Measurements from ENCODE around the gene RNF13.
"Not testable (repeated sequence)": the region's sequence is repeated elsewhere in the genome, so short reads cannot be mapped to it uniquely, and the experiment has no call there.

RNF13 gene

GRCh38 chr3:149831321-149831720 lies 18.3 kb downstream of the RNF13 start:
- H3K27ac ChIP-seq (replicated peaks): no peak overlapping the region
- H3K27me3 ChIP-seq (ENCODE audit: insufficient read depth, poor library complexity, severe bottlenecking): no peaks in the 10 kb centered on the region
- DNase-seq (ENCODE audit: low read depth in 1 of 2, low spot score in 1 of 2): no peak
- TF ChIP-seq CTCF (IDR thresholded peaks at IDR 0.05; ENCODE audit: insufficient read depth, low read length) (no peak), REST (IDR thresholded peaks at IDR 0.05; ENCODE audit: insufficient replicate concordance, low read depth) (no peak), GABPA (IDR thresholded peaks at IDR 0.05; ENCODE audit: low read depth) (no peak), SPI1 (IDR thresholded peaks at IDR 0.05; ENCODE audit: borderline replicate concordance, low read depth) (no peak), POLR2AphosphoS5 (IDR thresholded peaks at IDR 0.05; ENCODE audit: low read depth) (no peak)
- H3K4me3 ChIP-seq (replicated peaks; ENCODE audit: insufficient read depth, low read length): no peak overlapping the region

- H3K4me3 ChIP-seq (replicated peaks; ENCODE audit: insufficient read depth, low read length): no peak overlapping the region
- H3K27me3 ChIP-seq (ENCODE audit: insufficient read depth, poor library complexity, severe bottlenecking): no peaks in the 10 kb centered on the region
- H3K27ac ChIP-seq (replicated peaks): no peak overlapping the region
- TF ChIP-seq CTCF (IDR thresholded peaks at IDR 0.05; ENCODE audit: insufficient read depth, low read length) (no peak), REST (IDR thresholded peaks at IDR 0.05; ENCODE audit: insufficient replicate concordance, low read depth) (no peak), POLR2AphosphoS5 (IDR thresholded peaks at IDR 0.05; ENCODE audit: low read depth) (no peak), SPI1 (IDR thresholded peaks at IDR 0.05; ENCODE audit: borderline replicate concordance, low read depth) (no peak), GABPA (IDR thresholded peaks at IDR 0.05; ENCODE audit: low read depth) (no peak)
- DNase-seq (ENCODE audit: low read depth in 1 of 2, low spot score in 1 of 2): no peak
These were observed 19.1 kb downstream of the RNF13 start for GRCh38 chr3:149832086-149832485.

DNA sequence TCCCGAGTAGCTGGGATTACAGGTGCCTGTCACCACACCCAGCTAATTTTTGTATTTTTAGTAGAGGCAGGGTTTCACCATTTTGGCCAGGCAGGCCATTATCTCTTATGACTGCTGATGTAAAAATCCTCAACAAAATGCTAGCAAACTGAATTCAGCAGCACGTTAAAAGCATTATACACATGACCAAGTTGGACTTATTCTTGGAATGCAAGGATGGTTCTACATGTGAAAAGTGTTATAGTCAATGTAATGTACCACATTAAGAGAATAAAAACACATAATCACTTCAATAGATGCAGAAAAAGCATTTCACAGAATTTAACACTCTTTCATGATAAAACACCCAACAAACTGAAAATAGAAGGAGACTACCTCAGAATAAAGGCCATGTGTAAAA lies 20.2 kb downstream of the RNF13 start:
- no peak for DNase-seq (ENCODE audit: low read depth in 1 of 2, low spot score in 1 of 2)
- TF ChIP-seq SPI1 (IDR thresholded peaks at IDR 0.05; ENCODE audit: borderline replicate concordance, low read depth) (no peak), CTCF (IDR thresholded peaks at IDR 0.05; ENCODE audit: insufficient read depth, low read length) (no peak), GABPA (IDR thresholded peaks at IDR 0.05; ENCODE audit: low read depth) (no peak), REST (IDR thresholded peaks at IDR 0.05; ENCODE audit: insufficient replicate concordance, low read depth) (no peak), POLR2AphosphoS5 (IDR thresholded peaks at IDR 0.05; ENCODE audit: low read depth) (no peak)
- no peak overlapping the region for H3K27ac ChIP-seq (replicated peaks)
- no peak overlapping the region for H3K4me3 ChIP-seq (replicated peaks; ENCODE audit: insufficient read depth, low read length)
- no peaks in the 10 kb centered on the region for H3K27me3 ChIP-seq (ENCODE audit: insufficient read depth, poor library complexity, severe bottlenecking)

GRCh38 chr3:149838491-149838890 lies 25.5 kb downstream of the RNF13 start:
- H3K27me3 ChIP-seq (ENCODE audit: insufficient read depth, poor library complexity, severe bottlenecking); H3K4me3 ChIP-seq (replicated peaks; ENCODE audit: insufficient read depth, low read length); H3K27ac ChIP-seq (replicated peaks); DNase-seq (ENCODE audit: low read depth in 1 of 2, low spot score in 1 of 2): not testable (repeated sequence)

DNA sequence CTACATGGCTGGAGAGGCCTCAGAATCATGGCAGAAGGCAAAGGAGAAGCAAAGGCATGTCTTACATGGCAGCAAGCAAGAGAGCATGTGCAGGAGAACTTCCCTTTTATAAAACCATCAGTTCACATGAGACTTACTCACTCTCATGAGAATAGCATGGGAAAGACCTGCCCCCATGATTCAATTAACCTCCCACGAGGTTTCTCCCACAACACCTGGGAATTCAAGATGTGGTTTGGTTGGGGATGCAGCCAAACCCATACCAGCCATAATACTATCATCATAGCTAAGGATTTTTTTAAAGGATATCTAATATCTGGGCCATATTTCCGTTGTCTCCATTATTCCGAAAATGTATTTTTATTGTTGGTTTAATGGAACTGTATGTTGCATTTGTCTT lies 26.5 kb downstream of the RNF13 start:
- H3K4me3 ChIP-seq (replicated peaks; ENCODE audit: insufficient read depth, low read length); DNase-seq (ENCODE audit: low read depth in 1 of 2, low spot score in 1 of 2); H3K27me3 ChIP-seq (ENCODE audit: insufficient read depth, poor library complexity, severe bottlenecking); H3K27ac ChIP-seq (replicated peaks): not testable (repeated sequence)

All from HL-60 (cell line).